ENCODE results near the gene OR8U1.
"Not testable (repeated sequence)": the region's sequence is repeated elsewhere in the genome, so short reads cannot be mapped to it uniquely, and the experiment has no call there.

Gene OR8U1

GRCh38 chr11:56375324-56375723 is at the start of gene OR8U1:
Gene OR8U1 (plus strand): TSS chr11:56375624. CDS start chr11:56375624, 0 bp downstream.
- DNase-seq: no peak

- DNase-seq: no peak
Observed at GRCh38 chr11:56331861-56332491, 43.4 kb upstream of the OR8U1 start.

GRCh38 chr11:56333156-56333555 is 42.3 kb upstream of the OR8U1 start:
- no peak for DNase-seq

DNA sequence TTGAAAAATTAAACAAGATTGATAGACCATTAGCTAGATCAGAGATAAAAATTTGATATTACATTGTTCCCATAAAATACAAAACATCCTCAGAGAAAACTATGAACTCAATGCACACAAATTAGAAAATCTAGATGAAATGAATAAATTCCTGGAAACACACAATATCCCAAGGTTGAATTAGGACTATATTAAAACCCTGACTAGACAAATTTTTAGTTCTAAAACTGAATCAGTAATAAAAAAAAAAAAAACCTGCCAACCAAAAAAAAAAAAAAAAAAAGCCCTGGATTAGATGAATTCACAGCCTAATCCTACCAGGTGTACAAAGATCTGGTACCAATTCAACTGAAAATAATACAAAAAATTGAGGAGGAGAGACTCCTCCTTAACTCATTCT is 35.1 kb upstream of the OR8U1 start:
- DNase-seq: no peak

DNA sequence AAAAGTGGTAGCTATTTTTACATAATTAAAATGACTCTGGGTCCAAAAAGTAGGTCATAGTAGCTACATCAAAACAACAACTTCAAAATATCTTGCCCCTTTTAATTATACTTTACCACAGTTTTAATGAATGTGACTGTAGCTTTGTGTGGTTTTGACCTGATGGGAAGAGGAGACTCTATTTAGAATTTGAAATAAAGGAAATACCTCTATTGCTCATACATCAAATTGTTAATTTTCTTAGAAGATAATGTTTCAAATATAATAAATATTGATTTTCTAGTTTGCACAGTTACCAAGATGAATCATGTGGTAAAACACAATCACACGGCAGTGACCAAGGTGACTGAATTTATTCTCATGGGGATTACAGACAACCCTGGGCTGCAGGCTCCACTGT is 29.7 kb upstream of the OR8U1 start, which contains the start of gene OR8K1:
OR8K1 (plus strand) TSS at position 301 of the 400 bp plus-strand sequence; CDS start at position 301, 0 bp downstream.
- DNase-seq: no peak

DNA sequence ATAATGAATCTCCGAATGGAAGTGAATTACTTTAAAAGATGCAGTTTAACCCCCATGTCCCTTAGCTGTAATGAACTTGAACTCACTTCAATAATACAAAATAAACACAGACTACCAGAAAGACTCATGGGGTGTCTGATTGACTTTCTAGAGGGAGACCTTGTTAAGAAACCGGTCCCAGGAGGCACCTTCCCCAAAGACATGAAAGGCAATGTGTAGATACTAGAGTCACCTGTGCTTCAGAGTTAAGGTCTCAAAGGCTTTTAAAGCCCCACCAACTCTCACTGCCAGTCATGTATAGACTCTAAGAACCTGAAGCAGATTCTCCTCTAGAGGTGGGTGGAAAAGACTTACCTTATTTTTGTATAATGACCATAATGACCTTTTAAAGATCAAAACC is 21.4 kb upstream of the OR8U1 start, which contains the start of gene OR8J1:
OR8J1 (plus strand) TSS at position 301 of the 400 bp plus-strand sequence. CDS start 5,956 bp downstream, outside the sequence.
- DNase-seq: no peak

DNA sequence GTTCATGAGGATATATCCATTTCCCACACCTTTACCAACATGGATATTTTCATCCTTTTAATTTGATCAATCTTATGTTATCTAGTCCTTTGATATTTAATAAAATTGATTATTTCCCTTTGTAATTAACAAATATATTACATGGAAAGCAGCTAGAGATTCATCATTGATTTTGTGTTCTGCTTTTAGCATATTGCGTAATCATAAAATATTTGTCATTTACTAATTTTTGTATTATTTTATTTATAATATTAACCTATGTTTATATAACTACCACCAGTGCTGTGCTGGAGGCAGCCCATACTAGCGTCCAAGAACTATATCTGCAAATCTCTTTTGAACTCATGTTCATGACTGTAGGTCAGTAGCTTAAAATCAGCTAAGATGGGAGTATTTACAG is 4.7 kb downstream of the OR8U1 start:
- DNase-seq: no peak

GRCh38 chr11:56394381-56394780 is 19.0 kb downstream of the OR8U1 start:
- no peak for DNase-seq

- DNase-seq: no peak
Observed at GRCh38 chr11:56396047-56396446, 20.6 kb downstream of the OR8U1 start.

DNA sequence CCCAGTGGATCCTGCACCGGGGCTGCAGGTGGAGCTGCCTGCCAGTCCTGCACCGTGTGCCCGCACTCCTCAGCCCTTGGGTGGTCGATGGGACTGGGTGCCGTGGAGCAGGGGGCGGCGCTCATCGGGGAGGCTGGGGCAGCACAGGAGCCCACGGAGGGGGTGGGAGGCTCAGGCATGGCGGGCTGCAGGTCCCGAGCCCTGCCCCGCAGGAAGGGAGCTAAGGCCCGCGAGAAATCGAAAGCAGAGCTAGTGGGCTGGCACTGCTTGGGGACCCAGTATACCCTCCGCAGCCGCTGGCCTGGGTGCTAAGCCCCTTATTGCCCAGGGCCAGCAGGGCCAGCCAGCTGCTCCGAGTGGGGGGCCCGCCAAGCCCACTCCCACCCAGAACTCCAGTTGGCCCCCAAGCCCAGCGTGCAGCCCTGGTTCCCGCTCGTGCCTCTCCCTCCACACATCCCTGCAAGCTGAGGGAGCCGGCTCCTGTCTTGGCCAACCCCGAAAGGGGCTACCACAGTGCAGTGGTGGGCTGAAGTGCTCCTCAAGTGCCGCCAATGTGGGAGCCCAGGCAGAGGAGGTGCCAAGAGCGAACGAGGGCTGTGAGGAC is 26.5 kb downstream of the OR8U1 start:
- not testable (repeated sequence) for DNase-seq

GRCh38 chr11:56404393-56404792 is 29.0 kb downstream of the OR8U1 start:
- DNase-seq: no peak

DNA sequence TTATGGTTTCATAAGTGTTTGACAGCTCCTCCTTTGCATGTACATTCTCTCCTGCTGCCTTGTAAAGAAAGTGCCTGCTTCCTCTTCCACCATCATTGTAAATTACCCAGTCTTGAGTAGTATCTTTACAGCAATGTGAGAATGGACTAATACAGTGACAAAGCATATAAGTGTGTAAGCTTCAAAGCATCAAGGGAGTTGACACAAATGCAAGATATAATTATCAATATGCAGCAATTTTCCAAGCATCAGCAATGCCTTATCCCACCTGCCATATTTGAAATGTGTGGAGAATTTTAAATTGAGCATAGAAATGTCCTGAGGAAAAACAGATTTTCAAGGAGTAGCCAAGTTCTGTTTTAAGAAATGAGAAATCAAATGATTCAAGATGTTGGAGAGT is 35.4 kb downstream of the OR8U1 start:
- DNase-seq: no peak

DNA sequence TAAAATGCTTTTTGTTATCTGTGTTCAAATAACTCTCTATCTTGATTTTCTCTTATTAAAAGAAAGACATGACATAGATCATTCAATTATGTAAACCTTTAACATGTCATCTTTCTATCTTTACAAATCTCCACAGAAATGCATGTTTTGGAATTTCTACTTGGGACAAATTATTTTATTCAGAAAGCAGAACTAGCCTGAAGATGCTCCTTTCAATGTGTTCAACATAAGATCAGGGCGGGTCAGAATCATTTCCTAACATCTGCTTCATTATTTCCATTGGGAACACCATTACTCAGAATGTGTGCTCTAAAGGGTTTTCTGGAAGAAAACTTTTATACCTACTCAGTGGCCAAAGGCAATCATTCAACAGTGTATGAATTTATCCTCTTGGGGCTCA is 37.0 kb downstream of the OR8U1 start, which contains the start of gene OR5AL1:
OR5AL1 (plus strand) TSS at position 301 of the 400 bp plus-strand sequence.
- no peak for DNase-seq

All from DMS153 (cell line).